T-helper 17 cell (primary cell): Measurements from ENCODE around the gene SPDYE6. TPM values are rescaled to one million over a fixed set of nuclear protein-coding genes. Genes with fewer than 3 reads are reported as not detected.
"Not testable (repeated sequence)": the region's sequence is repeated elsewhere in the genome, so short reads cannot be mapped to it uniquely, and the experiment has no call there.

ENCODE experiments used
- ATAC-seq: fragments of 150-1000 bp; cut with Tn5 transposase; 2 replicates; pipeline ENCODE4 v1.10.0; 2021; ENCODE audit warnings: mild to moderate bottlenecking, moderate library complexity
- DNase-seq, 3 donors: peaks; one replicate each; pipeline versions ENCODE4 v3.0.0 to v3.0.0-alpha.2; 2020 to 2021
- H3K9me3 ChIP-seq: one replicate; pipeline ENCODE4 v1.7.0; 2013; ENCODE audit warnings: low read length, mild to moderate bottlenecking; ENCODE audit not compliant: control insufficient read depth, poor library complexity, severe bottlenecking
- H3K27ac Mint-ChIP-seq: one replicate; pipeline ENCODE4 v1.8.0; 2022; ENCODE audit warnings: mild to moderate bottlenecking, moderate library complexity, mixed read lengths
- H3K27me3 Mint-ChIP-seq: one replicate; pipeline ENCODE4 v1.8.0; 2022; ENCODE audit warnings: mixed read lengths
- H3K36me3 Mint-ChIP-seq: one replicate; pipeline ENCODE4 v1.8.0; 2022; ENCODE audit warnings: low read depth, mixed read lengths
- H3K4me1 Mint-ChIP-seq: one replicate; pipeline ENCODE4 v1.8.0; 2022; ENCODE audit warnings: mild to moderate bottlenecking, mixed read lengths
- H3K4me3 Mint-ChIP-seq: one replicate; pipeline ENCODE4 v1.8.0; 2022; ENCODE audit warnings: mild to moderate bottlenecking, moderate library complexity, mixed read lengths
- total RNA-seq, 4 donors: library from RNA in 2 of 4; stranded (reverse) in 2 of 4; gene quantifications; one replicate each; pipeline ENCODE4 v1.2.3 and lab custom pipeline; 2022 to 2026

SPDYE6 gene, protein sequence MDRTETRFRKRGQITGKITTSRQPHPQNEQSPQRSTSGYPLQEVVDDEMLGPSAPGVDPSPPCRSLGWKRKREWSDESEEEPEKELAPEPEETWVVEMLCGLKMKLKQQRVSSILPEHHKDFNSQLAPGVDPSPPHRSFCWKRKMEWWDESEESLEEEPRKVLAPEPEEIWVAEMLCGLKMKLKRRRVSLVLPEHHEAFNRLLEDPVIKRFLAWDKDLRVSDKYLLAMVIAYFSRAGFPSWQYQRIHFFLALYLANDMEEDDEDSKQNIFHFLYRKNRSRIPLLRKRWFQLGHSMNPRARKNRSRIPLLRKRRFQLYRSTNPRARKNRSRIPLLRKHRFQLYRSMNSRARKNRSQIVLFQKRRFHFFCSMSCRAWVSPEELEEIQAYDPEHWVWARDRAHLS
- total RNA-seq = not detected
- total RNA-seq (lab: John Stamatoyannopoulos, UW) = 0 reads per million in 2 donors

DNA sequence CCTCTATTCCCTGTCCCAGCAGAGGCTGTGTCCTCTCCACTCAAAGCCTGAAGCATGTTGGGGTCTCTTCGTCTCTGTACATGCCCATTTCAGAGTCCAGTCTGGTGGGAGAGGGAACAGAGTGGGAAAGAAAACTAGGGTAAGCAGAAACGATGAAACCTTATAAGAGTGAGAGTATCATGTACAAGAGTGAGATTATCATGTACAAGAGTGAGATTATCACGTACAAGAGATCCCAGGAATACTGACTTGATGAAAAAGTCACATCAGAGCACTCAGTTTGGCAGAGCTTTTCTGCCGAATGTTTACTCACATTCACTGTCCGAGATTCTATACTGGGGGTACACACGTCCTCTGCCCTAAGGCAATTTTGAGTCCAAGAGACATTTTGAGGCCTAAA is at the start of gene SPDYE6:
TSS of gene SPDYE6 (minus strand) at position 101 of the 400 bp plus-strand sequence. CDS start 421 bp downstream, outside the sequence.
- H3K36me3 Mint-ChIP-seq, ATAC-seq, DNase-seq, H3K4me3 Mint-ChIP-seq, H3K27me3 Mint-ChIP-seq, H3K4me1 Mint-ChIP-seq, H3K27ac Mint-ChIP-seq, H3K9me3 ChIP-seq: not testable (repeated sequence)

DNA sequence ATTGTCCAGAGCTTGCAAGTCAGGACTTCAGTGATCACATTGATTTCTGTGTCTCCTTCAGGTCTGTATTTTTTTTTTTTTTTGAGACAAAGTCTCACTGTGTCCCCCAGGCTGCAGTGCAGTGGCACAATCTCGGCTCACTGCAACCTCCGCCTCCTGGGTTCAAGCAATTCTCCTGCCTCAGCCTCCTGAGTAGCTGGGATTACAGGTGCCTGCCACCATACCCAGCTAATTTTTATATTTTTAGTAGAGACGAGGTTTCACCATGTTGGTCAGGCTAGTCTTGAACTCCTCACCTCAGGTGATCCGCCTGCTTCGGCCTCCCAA is 48.6 kb upstream of the SPDYE6 start:
- not testable (repeated sequence) for H3K27ac Mint-ChIP-seq, H3K36me3 Mint-ChIP-seq

DNA sequence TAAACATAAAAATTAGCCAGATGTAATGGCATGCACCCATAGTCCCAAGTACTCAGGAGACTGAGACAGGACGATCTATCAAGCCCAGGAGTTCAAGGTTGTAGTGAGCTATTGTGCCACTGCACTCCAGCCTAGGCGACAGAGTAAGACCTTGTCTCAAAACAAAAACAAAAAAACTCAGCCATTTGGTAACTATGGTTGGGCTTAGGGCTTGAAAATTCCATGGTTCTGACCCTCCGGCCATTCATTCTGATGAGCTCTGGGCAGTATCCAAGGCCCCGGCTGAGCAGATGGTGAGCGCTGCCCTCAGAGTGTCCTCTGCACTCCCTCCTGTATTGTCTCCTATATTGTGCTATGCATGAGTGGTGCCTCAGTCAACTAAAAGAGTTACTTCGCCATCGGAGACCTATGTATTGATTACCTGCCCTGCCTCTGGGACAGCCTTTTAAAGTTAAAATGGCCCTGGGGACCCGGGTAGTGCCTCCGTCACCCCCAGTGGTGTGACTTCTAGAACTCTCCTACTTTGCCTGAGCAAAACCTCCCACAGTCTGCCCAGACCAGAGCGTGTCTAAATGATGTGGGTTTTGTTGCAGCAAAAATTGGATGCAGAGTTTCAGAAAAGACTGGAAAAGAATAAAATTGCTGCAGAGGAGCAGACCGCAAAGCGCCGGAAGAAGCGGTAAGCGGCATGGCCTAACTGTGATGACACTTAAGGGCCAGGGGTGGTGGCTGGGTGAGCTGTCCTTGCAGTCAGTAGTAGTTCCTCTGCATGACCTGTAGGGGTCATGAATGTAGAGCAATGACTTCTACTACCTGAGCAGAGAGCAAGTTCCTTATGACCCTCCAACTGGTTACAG is 48.0 kb upstream of the SPDYE6 start:
- Mint-ChIP-seq H3K27me3 (no peaks in the 10 kb centered on the region), H3K36me3 (peaks cover 8% of the 10 kb centered on the region), H3K4me1 (peaks cover 10% of the 10 kb centered on the region), H3K4me3 (no peak overlapping the region), H3K27ac (peak overlapping the region; percentile 85)
- no peaks in the 10 kb centered on the region for H3K9me3 ChIP-seq
- ATAC-seq = peak; percentile 98
- peak in 2 of 3 donors; percentile 27 for DNase-seq

More for the DNA sequence above, 48.6 kb upstream of the SPDYE6 start:
- not testable (repeated sequence) for H3K27me3 Mint-ChIP-seq, ATAC-seq, H3K9me3 ChIP-seq, H3K4me1 Mint-ChIP-seq, H3K4me3 Mint-ChIP-seq, DNase-seq

DNA sequence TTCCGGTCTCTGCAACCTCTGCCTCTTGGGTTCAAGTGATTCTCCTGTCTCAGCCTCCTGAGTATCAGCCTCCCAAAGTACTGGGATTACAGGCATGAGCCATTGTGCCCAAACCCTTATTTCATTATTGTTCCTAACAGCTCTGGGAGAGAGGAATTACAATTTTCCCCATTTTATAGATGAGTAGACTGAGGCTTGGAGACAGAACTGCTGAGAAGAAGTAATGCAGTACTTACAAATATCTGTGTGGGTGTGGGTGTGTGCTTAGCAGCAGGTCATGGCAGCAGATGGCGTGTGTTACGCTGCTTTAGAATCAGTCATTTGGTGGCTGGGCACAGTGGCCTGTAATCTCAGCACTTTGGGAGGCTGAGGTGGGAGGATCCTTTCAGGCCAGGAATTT is 47.3 kb upstream of the SPDYE6 start:
- H3K9me3 ChIP-seq = no peaks in the 10 kb centered on the region
- Mint-ChIP-seq H3K27ac (no peak overlapping the region), H3K36me3 (peaks cover 6% of the 10 kb centered on the region), H3K4me3 (no peak overlapping the region), H3K4me1 (peaks cover 10% of the 10 kb centered on the region), H3K27me3 (no peaks in the 10 kb centered on the region)
- ATAC-seq = no peak
- DNase-seq = no peak

DNA sequence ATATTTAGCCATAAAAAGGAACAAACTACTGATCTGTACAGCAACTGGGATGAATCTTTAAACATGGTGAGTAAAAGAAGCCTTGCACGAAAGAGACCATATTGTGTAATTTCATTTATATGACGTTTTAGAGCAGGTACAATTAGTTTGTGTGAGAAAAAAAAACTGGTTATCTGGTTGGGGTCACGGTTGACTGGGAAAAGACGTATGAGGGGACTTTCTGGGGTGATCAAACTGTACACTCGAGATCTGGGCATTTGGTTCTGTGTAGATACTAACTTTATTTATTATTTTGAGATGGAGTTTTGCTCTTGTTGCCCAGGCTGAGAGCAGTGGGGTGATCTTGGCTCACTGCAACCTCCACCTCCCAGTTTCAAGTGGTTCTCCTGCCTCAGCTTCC is 44.1 kb upstream of the SPDYE6 start:
- Mint-ChIP-seq H3K27me3 (no peaks in the 10 kb centered on the region), H3K4me3 (no peak overlapping the region), H3K36me3 (peaks cover 2% of the 10 kb centered on the region), H3K27ac (no peak overlapping the region), H3K4me1 (peaks cover 23% of the 10 kb centered on the region)
- H3K9me3 ChIP-seq = no peaks in the 10 kb centered on the region
- DNase-seq (no peak), ATAC-seq (no peak)

DNA sequence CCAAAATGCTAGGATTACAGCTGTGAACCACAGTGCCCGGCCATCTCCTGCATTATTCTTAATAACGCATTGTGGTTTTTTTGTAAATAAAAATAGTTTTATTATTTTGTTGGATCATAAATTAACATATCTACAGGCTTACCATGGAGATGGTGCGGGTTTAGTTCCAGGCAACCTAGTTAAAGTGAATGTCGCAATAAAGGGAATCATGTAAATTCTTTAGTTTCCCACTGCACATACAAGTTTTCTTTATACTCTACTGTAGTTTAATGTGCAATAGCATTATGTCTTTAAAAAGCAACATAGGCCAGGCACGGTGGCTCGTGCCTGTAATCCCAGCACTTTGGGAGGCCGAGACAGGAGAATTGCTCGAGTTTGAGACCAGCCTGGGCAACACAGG is 42.3 kb upstream of the SPDYE6 start:
- no peak for ATAC-seq
- peaks cover 2% of the 10 kb centered on the region for H3K36me3 Mint-ChIP-seq
- no peaks in the 10 kb centered on the region for H3K27me3 Mint-ChIP-seq
- no peak overlapping the region for H3K4me3 Mint-ChIP-seq
- H3K27ac Mint-ChIP-seq = no peak overlapping the region
- no peak for DNase-seq
- H3K9me3 ChIP-seq = no peaks in the 10 kb centered on the region
- H3K4me1 Mint-ChIP-seq = peaks cover 16% of the 10 kb centered on the region

DNA sequence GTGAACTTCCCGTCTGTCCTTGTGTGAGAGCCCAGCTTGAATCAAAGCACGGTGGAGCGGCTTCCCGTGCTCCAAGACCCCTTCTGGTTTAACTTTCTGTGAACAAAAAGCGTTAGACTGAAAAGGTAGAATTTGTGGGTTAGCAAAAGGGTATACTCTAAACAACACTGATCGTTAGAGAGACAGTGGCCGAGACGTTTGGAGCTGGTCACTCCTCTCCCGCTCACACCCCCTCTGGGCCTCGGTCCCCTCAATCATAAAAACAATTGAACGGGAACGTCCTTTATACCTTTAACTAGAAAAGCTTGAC is 40.4 kb upstream of the SPDYE6 start:
- Mint-ChIP-seq H3K4me3 (peak overlapping the region; percentile 97), H3K4me1 (peaks cover 21% of the 10 kb centered on the region), H3K36me3 (peaks cover 7% of the 10 kb centered on the region), H3K27ac (peak overlapping the region; percentile 99), H3K27me3 (no peaks in the 10 kb centered on the region)
- DNase-seq (no peak), ATAC-seq (no peak)
- H3K9me3 ChIP-seq = no peaks in the 10 kb centered on the region

DNA sequence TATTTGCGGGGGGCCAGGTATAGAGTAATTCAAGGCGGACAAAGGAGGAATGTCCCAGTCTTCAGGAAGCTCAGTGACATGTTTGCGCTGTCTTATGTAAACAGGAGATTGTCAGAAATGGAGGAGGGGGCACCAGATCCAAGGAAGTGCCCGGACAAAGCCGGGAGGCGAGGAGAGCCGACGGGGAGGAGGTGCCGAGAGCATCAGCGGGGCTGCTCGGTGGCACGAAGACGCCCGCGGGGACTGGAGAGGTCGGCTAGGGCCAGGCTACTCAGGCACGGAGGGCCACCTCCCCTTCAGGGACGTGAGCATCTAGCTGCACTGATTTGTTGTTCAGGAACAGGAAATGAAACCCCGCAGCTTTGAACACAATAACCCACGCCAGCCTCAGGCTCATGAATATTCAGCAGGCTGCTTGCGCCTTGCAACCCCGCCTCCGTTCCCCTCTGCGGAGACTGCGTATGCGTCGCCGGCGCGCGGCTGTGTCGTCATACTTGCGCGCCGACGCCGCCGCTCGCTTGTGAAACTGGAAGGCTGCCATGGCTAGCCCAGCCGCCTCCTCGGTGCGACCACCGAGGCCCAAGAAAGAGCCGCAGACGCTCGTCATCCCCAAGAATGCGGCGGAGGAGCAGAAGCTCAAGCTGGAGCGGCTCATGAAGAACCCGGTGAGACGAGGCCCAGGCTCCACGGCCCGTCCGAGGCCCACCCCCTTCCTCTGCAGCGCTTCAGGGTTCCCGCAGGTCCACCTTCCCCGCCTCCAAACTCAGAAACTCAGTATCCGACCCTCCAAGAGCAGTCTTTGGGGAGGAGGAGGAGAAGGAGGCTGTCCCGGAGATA is 39.8 kb upstream of the SPDYE6 start, which contains the start of gene PRKRIP1:
TSS of gene PRKRIP1 (plus strand) at position 491 of the 837 bp plus-strand sequence. CDS start at position 540, 49 bp downstream.
- peak within 1 kb of the TSS; percentile 99 for H3K27ac Mint-ChIP-seq
- DNase-seq (peak; percentile 72 to 84 (median 74)), ATAC-seq (peak; percentile 99)
- H3K36me3 Mint-ChIP-seq = peaks cover 7% of the 10 kb centered on the region
- H3K4me3 Mint-ChIP-seq = peak within 1 kb of the TSS; percentile 97
- H3K27me3 Mint-ChIP-seq = no peaks in the 10 kb centered on the region
- peaks cover 21% of the 10 kb centered on the region for H3K4me1 Mint-ChIP-seq
- no peaks in the 10 kb centered on the region for H3K9me3 ChIP-seq

DNA sequence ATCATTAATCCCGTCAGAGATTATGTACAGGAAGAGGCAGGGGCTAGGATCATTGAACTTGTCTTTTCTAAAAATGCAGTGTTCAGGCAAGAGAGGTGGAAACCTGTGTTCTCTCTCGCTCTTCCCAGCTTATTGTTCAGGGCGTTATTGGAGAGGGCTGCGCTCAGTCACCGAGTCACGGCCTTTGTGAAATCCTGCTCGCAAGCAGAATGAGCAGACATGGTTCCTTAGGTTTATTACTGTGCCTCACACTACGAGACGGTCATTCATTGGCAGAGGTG is 39.3 kb upstream of the SPDYE6 start:
- Mint-ChIP-seq H3K4me3 (peak overlapping the region; percentile 97), H3K27ac (peak overlapping the region; percentile 99), H3K4me1 (peaks cover 19% of the 10 kb centered on the region), H3K27me3 (no peaks in the 10 kb centered on the region), H3K36me3 (peaks cover 5% of the 10 kb centered on the region)
- H3K9me3 ChIP-seq = no peaks in the 10 kb centered on the region
- no peak for DNase-seq
- no peak for ATAC-seq

DNA sequence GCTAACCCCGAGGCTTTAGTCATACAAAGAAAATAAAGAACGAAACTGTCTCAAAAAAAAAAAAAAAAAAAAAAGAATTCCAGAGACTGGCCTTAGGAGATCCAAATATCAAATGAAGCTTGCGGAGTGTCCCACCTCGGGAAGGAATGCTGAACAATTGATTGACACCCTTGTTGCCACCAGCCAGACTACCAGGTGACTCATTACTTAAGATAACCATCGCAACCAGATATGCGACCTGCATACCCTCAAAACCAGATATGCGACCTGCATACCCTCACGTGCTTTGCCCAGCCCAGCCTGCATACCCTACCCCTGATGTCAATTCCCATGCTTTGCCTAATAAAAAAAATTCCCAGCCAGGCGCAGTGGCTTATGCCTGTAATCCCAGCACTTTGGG is 37.2 kb upstream of the SPDYE6 start:
- Mint-ChIP-seq H3K36me3 (peaks cover 5% of the 10 kb centered on the region), H3K27me3 (no peaks in the 10 kb centered on the region), H3K4me1 (peaks cover 19% of the 10 kb centered on the region), H3K4me3 (no peak overlapping the region), H3K27ac (no peak overlapping the region)
- ATAC-seq (no peak), DNase-seq (no peak)
- H3K9me3 ChIP-seq = no peaks in the 10 kb centered on the region

DNA sequence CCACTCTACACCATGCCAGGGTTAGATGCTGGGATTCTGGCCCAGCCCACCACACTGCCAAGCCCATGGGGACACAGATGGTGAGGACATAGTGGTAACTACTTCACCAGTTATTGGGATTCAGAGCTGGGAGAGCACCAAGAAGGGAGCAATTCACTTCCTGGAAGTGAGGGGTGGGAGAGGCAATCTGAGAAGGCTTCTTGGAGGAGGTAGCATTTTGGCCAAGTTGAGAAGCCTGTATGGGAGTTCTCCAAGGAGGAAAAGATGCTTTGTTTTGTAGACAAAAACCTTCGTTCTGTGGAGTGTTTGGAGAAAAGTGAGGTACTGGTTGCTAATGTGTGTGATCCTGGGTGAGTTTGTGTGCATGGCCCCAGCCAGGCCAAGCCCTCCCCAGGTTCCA is 36.1 kb upstream of the SPDYE6 start:
- no peaks in the 10 kb centered on the region for H3K27me3 Mint-ChIP-seq
- H3K4me3 Mint-ChIP-seq = no peak overlapping the region
- peaks cover 16% of the 10 kb centered on the region for H3K4me1 Mint-ChIP-seq
- H3K9me3 ChIP-seq = no peaks in the 10 kb centered on the region
- DNase-seq (no peak), ATAC-seq (no peak)
- no peak overlapping the region for H3K27ac Mint-ChIP-seq
- H3K36me3 Mint-ChIP-seq = peaks cover 5% of the 10 kb centered on the region

DNA sequence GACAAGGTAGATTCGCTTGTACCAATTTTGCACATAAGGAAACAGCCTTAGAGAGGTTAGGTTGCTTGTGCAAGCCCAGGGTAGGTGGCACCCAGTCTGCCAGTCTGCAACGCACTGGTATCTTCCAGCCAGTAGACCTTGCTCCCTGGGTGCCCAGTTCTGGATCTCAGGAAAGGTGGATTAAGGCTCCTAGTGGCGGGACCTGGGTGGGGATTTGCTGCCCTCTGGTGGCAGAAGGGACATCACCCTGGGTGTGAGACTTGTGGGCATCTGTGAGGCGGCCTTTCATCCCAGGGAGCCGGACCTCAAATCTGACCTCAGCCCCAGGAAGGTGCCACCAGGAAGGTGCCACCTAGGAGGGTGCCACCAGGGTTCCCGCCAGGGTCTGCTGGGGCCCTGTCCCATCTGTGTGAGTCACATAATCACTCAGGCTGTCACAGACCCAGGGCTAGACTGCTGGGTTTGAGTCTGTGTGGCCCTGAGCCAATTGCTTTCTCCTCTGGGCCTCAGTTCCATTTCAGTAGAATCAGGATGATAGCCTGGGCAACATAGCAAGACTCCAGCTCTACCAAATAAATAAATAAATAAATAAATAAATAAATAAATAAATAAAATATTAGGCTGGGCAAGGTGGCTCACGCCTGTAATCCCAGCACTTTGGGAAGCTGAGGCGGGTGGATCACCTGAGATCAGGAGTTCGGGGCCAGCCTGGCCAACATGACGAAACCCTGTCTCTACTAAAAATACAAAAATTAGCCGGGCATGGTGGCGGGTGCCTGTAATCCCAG is 34.6 kb upstream of the SPDYE6 start:
- H3K27ac Mint-ChIP-seq = no peak overlapping the region
- H3K4me1 Mint-ChIP-seq = peaks cover 10% of the 10 kb centered on the region
- H3K9me3 ChIP-seq = no peaks in the 10 kb centered on the region
- no peak overlapping the region for H3K4me3 Mint-ChIP-seq
- ATAC-seq = peak; percentile 78
- H3K27me3 Mint-ChIP-seq = no peaks in the 10 kb centered on the region
- peak; percentile 59 to 63 (median 61) for DNase-seq
- H3K36me3 Mint-ChIP-seq = peaks cover 5% of the 10 kb centered on the region
